ENCODE measurements around the gene TMEM175. TPM values are rescaled to one million over a fixed set of nuclear protein-coding genes. Genes with fewer than 3 reads are reported as not detected.

TMEM175 gene
- total and polyA plus RNA-seq, 5 donors from 2014 or later: 12.1 to 46.0 (median 14.6) TPM

DNA sequence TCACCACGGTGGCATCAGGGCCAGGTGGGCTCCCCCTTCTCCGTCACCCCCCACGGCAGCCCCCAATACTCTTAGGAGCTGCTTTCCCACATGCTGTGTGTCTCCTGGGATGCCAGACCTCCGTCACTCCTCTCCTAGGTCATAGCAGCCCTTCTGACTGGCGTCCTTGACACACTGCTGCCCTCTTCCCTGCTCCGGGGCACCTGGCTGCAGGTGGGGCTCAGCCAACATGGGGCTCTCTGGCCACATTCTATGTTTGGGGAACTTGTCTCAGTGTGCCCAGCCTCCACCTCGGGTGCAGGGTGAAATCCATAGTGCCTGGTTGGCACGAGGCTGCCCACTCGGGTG, 13.8 kb downstream of the TMEM175 start:
- Histone ChIP-seq H3K9me3 (ENCODE audit: control insufficient read depth in 2 of 2, low read length in 2 of 2) (no peaks in the 10 kb centered on the region), H3K27me3 (ENCODE audit: control insufficient read depth, insufficient read depth, low read length) (no peaks in the 10 kb centered on the region), H3K4me1 (ENCODE audit: control insufficient read depth, insufficient read depth, low read length, poor library complexity, severe bottlenecking) (no peaks in the 10 kb centered on the region), H3K27ac (ENCODE audit: insufficient read depth, low read length, poor library complexity, severe bottlenecking) (no peak overlapping the region), H3K36me3 (ENCODE audit: control insufficient read depth, insufficient read depth, low read length) (peaks cover 3% of the 10 kb centered on the region), H3K4me3 (ENCODE audit: low read depth, low read length) (no peak overlapping the region)
- no peak for DNase-seq
- Mint-ChIP-seq H3K9me3 (peaks cover 0 to 2% (median 0%) of the 10 kb centered on the region in 7 donors), H3K4me3 (no peak overlapping the region), H3K36me3 (peaks cover 10% of the 10 kb centered on the region), H3K27ac (peak overlapping the region in 1 of 3 donors; percentile 42), H3K4me1 (peaks cover 0 to 6% (median 1%) of the 10 kb centered on the region in 4 donors), H3K27me3 (no peaks in the 10 kb centered on the region)
- no peak for ATAC-seq (ENCODE audit: low read depth in 2 of 2)

DNA sequence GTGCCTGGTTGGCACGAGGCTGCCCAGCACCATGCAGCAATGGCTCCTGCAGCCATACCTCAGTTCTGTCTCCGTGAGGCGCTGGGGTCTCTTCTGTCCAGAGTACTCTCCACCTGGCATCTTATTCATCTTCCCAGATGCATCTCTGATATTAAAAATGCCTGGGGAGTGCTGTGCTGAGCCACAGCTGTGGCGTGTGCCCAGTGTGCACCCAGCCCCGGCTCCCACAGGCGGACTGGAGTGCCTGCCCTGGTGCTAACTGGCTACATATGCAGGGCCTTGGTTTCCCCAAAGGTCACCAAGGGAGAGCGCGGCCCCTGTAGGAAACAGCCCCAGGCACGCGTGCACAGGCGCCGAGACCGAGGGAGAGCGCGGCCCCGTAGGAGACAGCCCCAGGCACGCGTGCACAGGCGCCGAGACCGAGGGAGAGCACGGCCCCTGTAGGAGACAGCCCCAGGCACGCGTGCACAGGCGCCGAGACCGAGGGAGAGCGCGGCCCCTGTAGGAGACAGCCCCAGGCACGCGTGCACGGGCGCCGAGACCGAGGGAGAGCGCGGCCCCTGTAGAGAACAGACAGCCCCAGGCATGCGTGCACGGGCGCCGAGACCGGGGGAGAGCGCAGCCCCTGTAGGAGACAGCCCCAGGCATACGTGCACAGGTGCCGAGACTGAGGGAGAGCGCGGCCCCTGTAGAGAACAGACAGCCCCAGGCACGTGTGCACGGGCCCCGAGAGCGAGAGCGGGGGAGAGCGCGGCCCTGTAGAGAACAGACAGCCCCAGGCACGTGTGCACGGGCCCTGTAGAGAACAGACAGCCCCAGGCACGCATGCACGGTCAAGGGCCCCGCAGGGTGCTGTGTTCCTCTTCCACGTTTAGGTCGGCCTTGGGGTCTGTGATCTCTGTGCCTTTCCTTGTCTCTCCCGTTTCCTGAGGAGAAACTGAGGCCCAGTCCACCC, 14.5 kb downstream of the TMEM175 start:
- Histone ChIP-seq H3K36me3 (ENCODE audit: control insufficient read depth, insufficient read depth, low read length) (peaks cover 3% of the 10 kb centered on the region), H3K4me1 (ENCODE audit: control insufficient read depth, insufficient read depth, low read length, poor library complexity, severe bottlenecking) (no peaks in the 10 kb centered on the region), H3K27ac (ENCODE audit: insufficient read depth, low read length, poor library complexity, severe bottlenecking) (no peak overlapping the region), H3K4me3 (ENCODE audit: low read depth, low read length) (no peak overlapping the region), H3K9me3 (ENCODE audit: control insufficient read depth in 2 of 2, low read length in 2 of 2) (no peaks in the 10 kb centered on the region), H3K27me3 (ENCODE audit: control insufficient read depth, insufficient read depth, low read length) (no peaks in the 10 kb centered on the region)
- no peak for DNase-seq
- peaks cover 10% of the 10 kb centered on the region for H3K36me3 Mint-ChIP-seq
- no peak overlapping the region for H3K4me3 Mint-ChIP-seq
- H3K9me3 Mint-ChIP-seq: peaks cover 0 to 2% (median 0%) of the 10 kb centered on the region in 7 donors
- no peak overlapping the region for H3K27ac Mint-ChIP-seq
- no peak for ATAC-seq (ENCODE audit: low read depth in 2 of 2)
- H3K27me3 Mint-ChIP-seq: no peaks in the 10 kb centered on the region
- H3K4me1 Mint-ChIP-seq: peaks cover 0 to 6% (median 1%) of the 10 kb centered on the region in 4 donors

DNA sequence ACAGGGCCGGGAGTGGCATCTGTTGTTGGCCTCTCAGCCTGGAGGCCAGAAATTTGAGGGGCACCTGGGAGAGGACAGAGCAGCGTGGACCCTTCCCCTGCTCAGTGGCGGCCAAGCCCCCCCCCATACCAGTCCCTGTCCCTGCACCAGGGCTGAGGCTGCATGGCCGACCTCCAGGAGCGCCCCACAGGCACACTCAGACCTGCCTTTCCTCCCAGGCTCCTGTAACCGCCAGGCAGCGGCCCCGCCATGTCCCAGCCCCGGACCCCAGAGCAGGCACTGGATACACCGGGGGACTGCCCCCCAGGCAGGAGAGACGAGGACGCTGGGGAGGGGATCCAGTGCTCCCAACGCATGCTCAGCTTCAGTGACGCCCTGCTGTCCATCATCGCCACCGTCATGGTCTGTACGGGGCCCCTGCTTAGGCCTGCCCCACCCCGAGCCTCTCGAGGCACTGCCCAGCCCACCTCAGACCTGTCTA, 15.3 kb downstream of the TMEM175 start:
- Histone ChIP-seq H3K4me1 (ENCODE audit: control insufficient read depth, insufficient read depth, low read length, poor library complexity, severe bottlenecking) (no peaks in the 10 kb centered on the region), H3K27me3 (ENCODE audit: control insufficient read depth, insufficient read depth, low read length) (no peaks in the 10 kb centered on the region), H3K4me3 (ENCODE audit: low read depth, low read length) (no peak overlapping the region), H3K27ac (ENCODE audit: insufficient read depth, low read length, poor library complexity, severe bottlenecking) (no peak overlapping the region), H3K36me3 (ENCODE audit: control insufficient read depth, insufficient read depth, low read length) (peaks cover 3% of the 10 kb centered on the region), H3K9me3 (ENCODE audit: control insufficient read depth in 2 of 2, low read length in 2 of 2) (no peaks in the 10 kb centered on the region)
- peaks cover 0 to 2% (median 0%) of the 10 kb centered on the region in 7 donors for H3K9me3 Mint-ChIP-seq
- ATAC-seq (ENCODE audit: low read depth in 2 of 2) (no peak), DNase-seq (no peak)
- peaks cover 0 to 6% (median 1%) of the 10 kb centered on the region in 4 donors for H3K4me1 Mint-ChIP-seq
- no peak overlapping the region for H3K4me3 Mint-ChIP-seq
- peaks cover 10% of the 10 kb centered on the region for H3K36me3 Mint-ChIP-seq
- H3K27ac Mint-ChIP-seq: no peak overlapping the region
- H3K27me3 Mint-ChIP-seq: no peaks in the 10 kb centered on the region

DNA sequence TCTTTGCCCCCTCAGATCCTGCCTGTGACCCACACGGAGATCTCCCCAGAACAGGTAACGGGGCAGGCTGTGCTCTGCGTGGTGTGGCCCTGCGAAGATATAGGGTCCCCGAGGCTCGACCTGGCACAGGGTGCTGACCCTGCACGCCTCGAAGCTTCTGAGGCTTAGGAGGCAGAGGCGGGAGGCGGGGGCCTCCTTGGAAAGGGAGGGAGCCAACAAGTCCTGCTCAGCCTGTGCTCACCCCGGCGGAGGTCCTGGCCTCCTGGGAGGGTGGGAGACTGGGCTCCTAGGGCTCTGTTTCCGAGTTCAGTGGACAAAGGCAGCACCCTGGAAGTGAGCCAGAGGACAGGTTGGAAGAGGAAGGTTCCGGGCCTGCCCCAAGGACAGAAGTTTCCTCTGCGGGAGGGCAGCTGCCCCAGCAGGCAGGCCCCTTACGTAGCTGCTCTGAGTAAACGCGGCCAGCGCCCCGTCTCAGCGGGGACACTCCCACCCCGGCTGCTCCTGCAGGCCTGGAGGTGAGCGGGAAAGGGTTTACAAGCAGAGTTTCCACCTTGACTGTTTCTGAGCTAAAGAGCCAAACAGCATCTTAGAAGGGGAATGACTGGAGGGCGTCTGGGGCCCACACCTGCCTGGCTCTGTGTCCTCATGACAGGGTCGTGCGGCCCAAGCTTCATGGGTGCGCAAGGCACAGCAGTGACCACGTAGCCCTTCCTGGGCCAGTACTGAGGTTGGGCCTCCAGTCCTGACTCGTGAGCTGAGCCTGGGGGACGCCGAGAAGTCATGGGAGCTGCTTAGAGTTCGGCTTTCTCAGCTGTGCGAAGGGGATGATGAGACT, 16.1 kb downstream of the TMEM175 start:
- H3K4me3 ChIP-seq (ENCODE audit: low read depth, low read length): no peak overlapping the region
- no peaks in the 10 kb centered on the region for H3K27me3 ChIP-seq (ENCODE audit: control insufficient read depth, insufficient read depth, low read length)
- H3K9me3 ChIP-seq (ENCODE audit: control insufficient read depth in 2 of 2, low read length in 2 of 2): no peaks in the 10 kb centered on the region
- H3K36me3 ChIP-seq (ENCODE audit: control insufficient read depth, insufficient read depth, low read length): peaks cover 3% of the 10 kb centered on the region
- DNase-seq (no peak), ATAC-seq (ENCODE audit: low read depth in 2 of 2) (no peak)
- Mint-ChIP-seq H3K4me1 (peaks cover 0 to 6% (median 1%) of the 10 kb centered on the region in 4 donors), H3K4me3 (peak overlapping the region in 1 of 4 donors; percentile 15), H3K9me3 (peaks cover 0 to 2% (median 0%) of the 10 kb centered on the region in 7 donors), H3K27ac (no peak overlapping the region), H3K27me3 (no peaks in the 10 kb centered on the region), H3K36me3 (peaks cover 6% of the 10 kb centered on the region)
- no peaks in the 10 kb centered on the region for H3K4me1 ChIP-seq (ENCODE audit: control insufficient read depth, insufficient read depth, low read length, poor library complexity, severe bottlenecking)
- no peak overlapping the region for H3K27ac ChIP-seq (ENCODE audit: insufficient read depth, low read length, poor library complexity, severe bottlenecking)

DNA sequence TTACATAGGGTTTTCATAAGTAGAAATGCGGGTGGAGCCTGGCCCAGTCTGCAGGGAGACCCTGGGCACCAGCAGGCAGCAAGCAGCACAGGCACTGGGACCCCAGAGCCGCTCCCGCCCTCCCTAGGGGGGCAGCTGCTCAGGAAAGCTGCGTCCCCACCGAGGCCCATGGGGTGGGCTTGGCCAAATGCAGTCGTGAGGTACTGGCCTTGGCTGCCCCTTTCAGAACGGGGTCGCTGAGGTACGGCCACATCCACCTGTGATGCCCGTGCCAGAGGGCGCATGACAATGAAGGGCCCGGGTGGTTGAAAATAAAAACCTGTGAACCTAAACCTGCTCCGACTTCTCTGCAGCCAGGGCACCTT, 16.7 kb downstream of the TMEM175 start:
- H3K27me3 ChIP-seq (ENCODE audit: control insufficient read depth, insufficient read depth, low read length): no peaks in the 10 kb centered on the region
- H3K4me3 Mint-ChIP-seq: no peak overlapping the region
- H3K36me3 Mint-ChIP-seq: peaks cover 4% of the 10 kb centered on the region
- no peak overlapping the region for H3K27ac Mint-ChIP-seq
- H3K27me3 Mint-ChIP-seq: no peaks in the 10 kb centered on the region
- H3K9me3 Mint-ChIP-seq: peaks cover 0 to 2% (median 0%) of the 10 kb centered on the region in 7 donors
- ATAC-seq (ENCODE audit: low read depth in 2 of 2): no peak
- no peaks in the 10 kb centered on the region for H3K4me1 ChIP-seq (ENCODE audit: control insufficient read depth, insufficient read depth, low read length, poor library complexity, severe bottlenecking)
- H3K4me1 Mint-ChIP-seq: peaks cover 0 to 6% (median 1%) of the 10 kb centered on the region in 4 donors
- peaks cover 4% of the 10 kb centered on the region for H3K36me3 ChIP-seq (ENCODE audit: control insufficient read depth, insufficient read depth, low read length)
- H3K4me3 ChIP-seq (ENCODE audit: low read depth, low read length): no peak overlapping the region
- no peak overlapping the region for H3K27ac ChIP-seq (ENCODE audit: insufficient read depth, low read length, poor library complexity, severe bottlenecking)
- H3K9me3 ChIP-seq (ENCODE audit: control insufficient read depth in 2 of 2, low read length in 2 of 2): no peaks in the 10 kb centered on the region
- no peak for DNase-seq

DNA sequence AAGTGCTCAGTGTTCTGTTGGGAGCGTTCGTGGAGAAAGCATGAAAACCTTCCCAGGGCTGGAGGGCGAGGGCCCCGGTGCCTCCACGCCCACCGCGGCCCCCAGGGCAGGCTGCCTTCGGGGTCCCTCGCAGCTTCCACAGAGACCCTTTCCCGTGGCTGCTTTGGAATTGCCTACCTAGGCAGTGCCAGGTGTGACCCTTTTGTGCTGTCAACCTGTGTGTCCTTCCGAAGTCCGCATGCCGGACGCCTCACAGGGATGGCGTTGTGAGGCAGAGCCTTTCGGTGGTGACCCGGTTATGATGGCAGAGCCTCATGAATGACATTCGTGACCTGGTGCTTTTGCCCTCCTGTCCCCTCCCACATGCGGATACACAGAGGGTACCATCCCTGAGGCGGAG, 17.4 kb downstream of the TMEM175 start:
- H3K4me1 ChIP-seq (ENCODE audit: control insufficient read depth, insufficient read depth, low read length, poor library complexity, severe bottlenecking): no peaks in the 10 kb centered on the region
- ATAC-seq (ENCODE audit: low read depth in 2 of 2): no peak
- peaks cover 4% of the 10 kb centered on the region for H3K36me3 ChIP-seq (ENCODE audit: control insufficient read depth, insufficient read depth, low read length)
- no peaks in the 10 kb centered on the region for H3K9me3 ChIP-seq (ENCODE audit: control insufficient read depth in 2 of 2, low read length in 2 of 2)
- no peak overlapping the region for H3K27ac ChIP-seq (ENCODE audit: insufficient read depth, low read length, poor library complexity, severe bottlenecking)
- no peak for DNase-seq
- H3K36me3 Mint-ChIP-seq: peaks cover 6% of the 10 kb centered on the region
- no peak overlapping the region for H3K27ac Mint-ChIP-seq
- no peak overlapping the region for H3K4me3 Mint-ChIP-seq
- peaks cover 0 to 2% (median 0%) of the 10 kb centered on the region in 7 donors for H3K9me3 Mint-ChIP-seq
- H3K4me1 Mint-ChIP-seq: peaks cover 0 to 2% (median 0%) of the 10 kb centered on the region in 4 donors
- H3K4me3 ChIP-seq (ENCODE audit: low read depth, low read length): no peak overlapping the region
- no peaks in the 10 kb centered on the region for H3K27me3 Mint-ChIP-seq
- H3K27me3 ChIP-seq (ENCODE audit: control insufficient read depth, insufficient read depth, low read length): no peaks in the 10 kb centered on the region

DNA sequence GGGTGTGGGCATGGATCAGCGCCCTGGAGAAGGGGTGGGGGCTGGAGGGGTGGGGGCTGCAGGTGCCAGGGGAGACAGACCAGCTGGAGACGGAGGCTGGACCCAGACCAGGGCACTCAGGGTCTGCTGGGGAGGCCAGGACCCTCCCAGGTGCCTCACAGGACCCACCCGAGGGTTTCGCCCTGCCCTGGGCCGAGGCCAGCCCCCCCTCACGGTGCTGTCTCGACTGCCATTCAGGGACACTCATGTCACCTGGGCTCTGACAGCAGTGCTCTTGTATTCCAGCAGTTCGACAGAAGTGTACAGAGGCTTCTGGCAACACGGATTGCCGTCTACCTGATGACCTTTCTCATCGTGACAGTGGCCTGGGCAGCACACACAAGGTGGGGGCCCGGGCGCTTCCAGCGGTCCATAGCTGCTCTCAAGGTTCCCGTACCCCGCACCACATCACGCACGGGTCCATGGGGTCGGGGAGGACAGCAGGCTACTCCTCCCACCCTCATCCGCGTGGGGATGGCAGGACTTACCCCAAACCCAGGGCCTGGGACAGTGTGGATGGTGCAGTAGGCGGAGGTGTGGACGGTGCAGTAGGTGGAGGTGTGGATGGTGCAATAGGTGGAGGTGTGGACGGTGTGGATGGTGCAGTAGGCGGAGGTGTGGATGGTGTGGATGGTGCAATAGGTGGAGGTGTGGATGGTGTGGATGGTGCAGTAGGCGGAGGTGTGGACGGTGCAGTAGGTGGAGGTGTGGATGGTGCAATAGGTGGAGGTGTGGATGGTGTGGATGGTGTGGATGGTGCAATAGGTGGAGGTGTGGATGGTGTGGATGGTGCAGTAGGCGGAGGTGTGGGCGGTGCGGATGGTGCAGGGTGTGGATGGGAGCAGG, 18.1 kb downstream of the TMEM175 start:
- Histone ChIP-seq H3K36me3 (ENCODE audit: control insufficient read depth, insufficient read depth, low read length) (peaks cover 4% of the 10 kb centered on the region), H3K27ac (ENCODE audit: insufficient read depth, low read length, poor library complexity, severe bottlenecking) (no peak overlapping the region), H3K4me1 (ENCODE audit: control insufficient read depth, insufficient read depth, low read length, poor library complexity, severe bottlenecking) (no peaks in the 10 kb centered on the region), H3K9me3 (ENCODE audit: control insufficient read depth in 2 of 2, low read length in 2 of 2) (no peaks in the 10 kb centered on the region), H3K4me3 (ENCODE audit: low read depth, low read length) (no peak overlapping the region), H3K27me3 (ENCODE audit: control insufficient read depth, insufficient read depth, low read length) (no peaks in the 10 kb centered on the region)
- Mint-ChIP-seq H3K36me3 (peaks cover 9% of the 10 kb centered on the region), H3K27me3 (no peaks in the 10 kb centered on the region), H3K9me3 (peaks cover 0 to under 1% (median 0%) of the 10 kb centered on the region in 7 donors), H3K4me3 (no peak overlapping the region), H3K27ac (no peak overlapping the region), H3K4me1 (peaks cover 0 to 2% (median 0%) of the 10 kb centered on the region in 4 donors)
- ATAC-seq (ENCODE audit: low read depth in 2 of 2): no peak
- DNase-seq: no peak

Data from CD4-positive, CD25-positive, alpha-beta regulatory T cell (primary cell).